IMR-90 (cell line): ENCODE measurements around the gene CHD6. TPM values are rescaled to one million over a fixed set of nuclear protein-coding genes. Genes with fewer than 3 reads are reported as not detected.

Experiments used
- ATAC-seq: fragments of 200-7000 bp; cut with Tn5 transposase; 2 replicates; pipeline ENCODE4 v1.9.1; 2020; ENCODE audit warnings: low read depth, mild to moderate bottlenecking, moderate library complexity
- BruUV-seq: library from RNA; stranded (reverse); fragments of 400-500 nt; replicated peaks from 2 replicates; lab custom pipeline; 2021; lab: Mats Ljungman, UMichigan
- CTCF ChIA-PET: fragments of 300-600 bp; formaldehyde crosslinking; extraction: SDS; loops from one replicate; lab custom pipeline; 2021; ENCODE audit warnings: antibody characterized with exemption; lab: Yijun Ruan, JAX
- POLR2A ChIA-PET: fragments of 300-600 bp; sonication (Branson Sonifier 250); formaldehyde crosslinking; loops from one replicate; lab custom pipeline; 2022; ENCODE audit warnings: antibody characterized with exemption; ENCODE audit not compliant: unreplicated experiment; lab: Charles Lee
- DNase-seq: peaks from one replicate; pipeline ENCODE4 v3.0.0; 2013
- H2AFZ ChIP-seq: replicated peaks from 2 replicates; pipeline ENCODE3; 2013; ENCODE audit warnings: low read length, mild to moderate bottlenecking; ENCODE audit not compliant: poor library complexity
- H2AK5ac ChIP-seq: 2 replicates; pipeline ENCODE4 v1.6.1; 2013; ENCODE audit warnings: low read depth, low read length, inconsistent platforms
- H2AK9ac ChIP-seq: replicated peaks from 2 replicates; pipeline ENCODE3; 2013; ENCODE audit warnings: mild to moderate bottlenecking, low read depth, low read length, moderate library complexity; ENCODE audit not compliant: poor library complexity
- H2BK120ac ChIP-seq: 2 replicates; pipeline ENCODE4 v1.6.1; 2013; ENCODE audit warnings: low read depth, low read length, inconsistent platforms
- H2BK15ac ChIP-seq: 3 replicates; pipeline ENCODE4 v1.6.1; 2013; ENCODE audit warnings: low read depth, low read length, inconsistent platforms
- H2BK20ac ChIP-seq: 2 replicates; pipeline ENCODE4 v1.6.1; 2013; ENCODE audit warnings: low read depth, mild to moderate bottlenecking, inconsistent platforms, low read length, moderate library complexity
- H2BK5ac ChIP-seq: 2 replicates; pipeline ENCODE4 v1.6.1; 2013; ENCODE audit warnings: mild to moderate bottlenecking, low read depth, low read length, inconsistent platforms; ENCODE audit not compliant: poor library complexity, severe bottlenecking
- H3K14ac ChIP-seq: replicated peaks from 2 replicates; pipeline ENCODE4 v1.6.1; 2013; ENCODE audit warnings: low read depth, low read length, inconsistent platforms
- H3K18ac ChIP-seq: 2 replicates; pipeline ENCODE4 v1.6.1; 2013; ENCODE audit warnings: low read depth, low read length, control low read depth
- H3K23ac ChIP-seq: 2 replicates; pipeline ENCODE4 v1.6.1; 2013; ENCODE audit warnings: low read depth, low read length, inconsistent platforms
- H3K27ac ChIP-seq: 2 replicates; pipeline ENCODE4 v1.5.1; 2013; ENCODE audit warnings: mild to moderate bottlenecking, control low read depth, low read length; ENCODE audit not compliant: insufficient read depth
- H3K27me3 ChIP-seq: 2 replicates; pipeline ENCODE4 v1.6.1; 2013; ENCODE audit warnings: low read length; ENCODE audit not compliant: control insufficient read depth, insufficient read depth
- H3K36me3 ChIP-seq: 2 replicates; pipeline ENCODE4 v1.6.1; 2013; ENCODE audit warnings: low read length, mixed read lengths; ENCODE audit not compliant: control insufficient read depth, insufficient read depth
- H3K4ac ChIP-seq: 2 replicates; pipeline ENCODE4 v1.6.1; 2013; ENCODE audit warnings: low read depth, low read length, inconsistent platforms
- H3K4me1 ChIP-seq: 2 replicates; pipeline ENCODE4 v1.6.1; 2013; ENCODE audit warnings: low read length, mixed read lengths; ENCODE audit not compliant: control insufficient read depth, insufficient read depth
- H3K4me2 ChIP-seq: 2 replicates; pipeline ENCODE4 v1.6.1; 2013; ENCODE audit warnings: low read depth, mild to moderate bottlenecking, control low read depth, low read length, moderate library complexity
- H3K4me3 ChIP-seq: 2 replicates; pipeline ENCODE4 v1.5.1; 2013; ENCODE audit warnings: low read depth, mild to moderate bottlenecking, control low read depth, low read length, moderate library complexity; ENCODE audit not compliant: insufficient read depth
- H3K56ac ChIP-seq: 2 replicates; pipeline ENCODE4 v1.6.1; 2013; ENCODE audit warnings: low read length, inconsistent platforms; ENCODE audit not compliant: insufficient read depth; ENCODE audit errors: extremely low read depth
- H3K79me1 ChIP-seq, 2 experiments: 2 replicates each; pipeline ENCODE4 v1.6.1; 2013; ENCODE audit warnings: low read length in 2 of 2, inconsistent platforms in 1 of 2, low read depth in 1 of 2
- H3K9ac ChIP-seq: 2 replicates; pipeline ENCODE4 v1.6.1; 2013; ENCODE audit warnings: low read depth, low read length, control low read depth
- H3K9me1 ChIP-seq: 2 replicates; pipeline ENCODE4 v1.6.1; 2013; ENCODE audit warnings: low read length, inconsistent platforms; ENCODE audit not compliant: insufficient read depth
- H3K9me3 ChIP-seq: 2 replicates; pipeline ENCODE4 v1.6.1; 2013; ENCODE audit warnings: low read length; ENCODE audit not compliant: control insufficient read depth, insufficient read depth
- H4K20me1 ChIP-seq: 2 replicates; pipeline ENCODE4 v1.6.1; 2013; ENCODE audit warnings: low read length, inconsistent platforms; ENCODE audit not compliant: insufficient read depth
- H4K5ac ChIP-seq: 2 replicates; pipeline ENCODE4 v1.6.1; 2013; ENCODE audit warnings: mild to moderate bottlenecking, low read depth, low read length, control low read depth
- H4K8ac ChIP-seq, 2 experiments: 2 replicates each; pipeline ENCODE4 v1.6.1; 2013; ENCODE audit warnings: low read depth in 2 of 2, low read length in 2 of 2, control low read depth in 1 of 2, inconsistent platforms in 1 of 2
- H4K91ac ChIP-seq: 2 replicates; pipeline ENCODE4 v1.6.1; 2013; ENCODE audit warnings: low read depth, low read length, inconsistent platforms; ENCODE audit not compliant: insufficient read depth
- CTCF ChIP-seq: conservative IDR thresholded peaks from 2 replicates; pipeline ENCODE4 v1.5.1; 2012; ENCODE audit warnings: mild to moderate bottlenecking, low read depth, low read length, improper control_type of control experiment
- MAFK ChIP-seq: IDR thresholded peaks from 2 replicates; pipeline ENCODE4 v1.6.1; 2012; ENCODE audit warnings: low read depth, low read length, improper control_type of control experiment
- MAZ ChIP-seq: IDR thresholded peaks from 2 replicates; pipeline ENCODE4 v1.6.1; 2012; ENCODE audit warnings: low read depth, mild to moderate bottlenecking, low read length, improper control_type of control experiment, moderate library complexity, borderline replicate concordance
- USF2 ChIP-seq: fragments of 150-350 bp; IDR thresholded peaks from 2 replicates; pipeline ENCODE4 v1.6.1; 2017; ENCODE audit warnings: mild to moderate bottlenecking, antibody characterized with exemption, low read length, low read depth
- WGBS, 2 experiments: methylation state at CpG; one replicate each; pipeline versions ENCODE4 v1.1.5 to v1.1.7; 2013; ENCODE audit warnings: missing lambda C conversion rate in 2 of 2; ENCODE audit not compliant: insufficient read length in 1 of 2; ENCODE audit errors: extremely low coverage in 2 of 2; 5-methylcytosine and 5-hydroxymethylcytosine counted together
- dilution Hi-C: fragments of 300-500 bp; cut with HindIII; formaldehyde crosslinking; loops from one replicate; pipeline ENCODE4 v1.14.3; 2018; ENCODE audit warnings: low sequenced_read_pairs; ENCODE audit not compliant: unreplicated experiment
- in situ Hi-C: fragments of 300-500 bp; cut with MboI; formaldehyde crosslinking; loops from 3 replicates; pipeline ENCODE4 v1.14.3; 2019; ENCODE audit warnings: low sequenced_read_pairs, inconsistent platforms, mixed read lengths
- intact Hi-C: fragments of 100-400 bp; cut with micrococcal nuclease; formaldehyde crosslinking; loops from 2 replicates; pipeline ENCODE4 v1.10.0; 2022
- polyA plus RNA-seq, 3 experiments: library from polyadenylated mRNA; depleted of rRNA; stranded (reverse); fragments of >200 nt; gene quantifications; 2 replicates each; pipeline ENCODE4 v1.2.3, GENCODE V29; 2012; ENCODE audit warnings: low replicate concordance in 1 of 3
- total RNA-seq: library from RNA; depleted of rRNA; stranded (reverse); fragments of >200 nt; gene quantifications from 2 replicates; pipeline ENCODE4 v1.2.3, GENCODE V29; 2012

CHD6 gene
- total and polyA plus RNA-seq, 2 of the 4 experiments (the other 2 are of a cell fraction) = 8.8 to 26.7 TPM

GRCh38 chr20:41424546-41424945, 193.6 kb downstream of the CHD6 start:
- peaks cover 27% of the 10 kb centered on the region for H3K36me3 ChIP-seq
- H2AK9ac ChIP-seq = no peak overlapping the region
- CTCF ChIA-PET = interaction anchor here (2.6 kb wide), 1 partner anchor 13 kb away, joined by 11 read pairs; no protein-coding TSS in a partner anchor
- no peak overlapping the region for H3K4ac ChIP-seq
- no peak overlapping the region for H4K8ac ChIP-seq
- H3K56ac ChIP-seq = no peak overlapping the region
- intact Hi-C loops (loop anchor here (2.0 kb wide), 1 partner anchor 58 kb away; no protein-coding TSS in a partner anchor), dilution Hi-C loops (no loop called here), in situ Hi-C loops (no loop called here)
- peak; percentile 13 for DNase-seq
- H2BK20ac ChIP-seq = no peak overlapping the region
- no peaks in the 10 kb centered on the region for H3K9me3 ChIP-seq
- H3K27me3 ChIP-seq = no peaks in the 10 kb centered on the region
- no peak overlapping the region for H2BK120ac ChIP-seq
- POLR2A ChIA-PET = no interaction called here
- H3K79me1 ChIP-seq = peaks cover 0 to 8% of the 10 kb centered on the region in 2 experiments; a peak in 1 of 4 replicates
- H4K20me1 ChIP-seq = no peaks in the 10 kb centered on the region; the same call in 1 of the 2 replicates
- peaks cover 15% of the 10 kb centered on the region for H3K4me1 ChIP-seq
- no TSS peak for BruUV-seq
- H3K18ac ChIP-seq = peak overlapping the region; percentile 18; the same call in 1 of the 2 replicates
- WGBS, 2 experiments = no CpG with 5 or more reads among the region's 1 CpG
- no peak overlapping the region for H3K9ac ChIP-seq
- no peak overlapping the region for H3K23ac ChIP-seq
- H3K9me1 ChIP-seq = peaks cover 12% of the 10 kb centered on the region
- H2BK5ac ChIP-seq = peak overlapping the region; percentile 43
- TF ChIP-seq MAZ = no peak
- TF ChIP-seq USF2 = no peak
- no peak for TF ChIP-seq CTCF
- TF ChIP-seq MAFK = no peak
- no peak overlapping the region for H4K91ac ChIP-seq
- H3K4me3 ChIP-seq = no peak overlapping the region
- H2BK15ac ChIP-seq = no peak overlapping the region
- H2AK5ac ChIP-seq = no peak overlapping the region
- no peak overlapping the region for H2AFZ ChIP-seq
- no peak overlapping the region for H3K27ac ChIP-seq
- H3K4me2 ChIP-seq = no peak overlapping the region
- no peak for ATAC-seq
- no peak overlapping the region; the same call in 1 of the 2 replicates for H4K5ac ChIP-seq
- H3K14ac ChIP-seq = no peak overlapping the region
